IMR-90 (cell line): ENCODE data around the gene FGF2. TPM values are rescaled to one million over a fixed set of nuclear protein-coding genes. Genes with fewer than 3 reads are reported as not detected.

Experiments used
- ATAC-seq: fragments of 200-7000 bp; cut with Tn5 transposase; 2 replicates; pipeline ENCODE4 v1.9.1; 2020; ENCODE audit warnings: low read depth, mild to moderate bottlenecking, moderate library complexity
- BruUV-seq: library from RNA; stranded (reverse); fragments of 400-500 nt; replicated peaks from 2 replicates; lab custom pipeline; 2021; lab: Mats Ljungman, UMichigan
- CTCF ChIA-PET: fragments of 300-600 bp; formaldehyde crosslinking; extraction: SDS; loops from one replicate; lab custom pipeline; 2021; ENCODE audit warnings: antibody characterized with exemption; lab: Yijun Ruan, JAX
- POLR2A ChIA-PET: fragments of 300-600 bp; sonication (Branson Sonifier 250); formaldehyde crosslinking; loops from one replicate; lab custom pipeline; 2022; ENCODE audit warnings: antibody characterized with exemption; ENCODE audit not compliant: unreplicated experiment; lab: Charles Lee
- DNase-seq: peaks from one replicate; pipeline ENCODE4 v3.0.0; 2013
- H2AFZ ChIP-seq: replicated peaks from 2 replicates; pipeline ENCODE3; 2013; ENCODE audit warnings: low read length, mild to moderate bottlenecking; ENCODE audit not compliant: poor library complexity
- H2AK5ac ChIP-seq: 2 replicates; pipeline ENCODE4 v1.6.1; 2013; ENCODE audit warnings: low read depth, low read length, inconsistent platforms
- H2AK9ac ChIP-seq: replicated peaks from 2 replicates; pipeline ENCODE3; 2013; ENCODE audit warnings: mild to moderate bottlenecking, low read depth, low read length, moderate library complexity; ENCODE audit not compliant: poor library complexity
- H2BK120ac ChIP-seq: 2 replicates; pipeline ENCODE4 v1.6.1; 2013; ENCODE audit warnings: low read depth, low read length, inconsistent platforms
- H2BK15ac ChIP-seq: 3 replicates; pipeline ENCODE4 v1.6.1; 2013; ENCODE audit warnings: low read depth, low read length, inconsistent platforms
- H2BK20ac ChIP-seq: 2 replicates; pipeline ENCODE4 v1.6.1; 2013; ENCODE audit warnings: low read depth, mild to moderate bottlenecking, inconsistent platforms, low read length, moderate library complexity
- H2BK5ac ChIP-seq: 2 replicates; pipeline ENCODE4 v1.6.1; 2013; ENCODE audit warnings: mild to moderate bottlenecking, low read depth, low read length, inconsistent platforms; ENCODE audit not compliant: poor library complexity, severe bottlenecking
- H3K14ac ChIP-seq: replicated peaks from 2 replicates; pipeline ENCODE4 v1.6.1; 2013; ENCODE audit warnings: low read depth, low read length, inconsistent platforms
- H3K18ac ChIP-seq: 2 replicates; pipeline ENCODE4 v1.6.1; 2013; ENCODE audit warnings: low read depth, low read length, control low read depth
- H3K23ac ChIP-seq: 2 replicates; pipeline ENCODE4 v1.6.1; 2013; ENCODE audit warnings: low read depth, low read length, inconsistent platforms
- H3K27ac ChIP-seq: 2 replicates; pipeline ENCODE4 v1.5.1; 2013; ENCODE audit warnings: mild to moderate bottlenecking, control low read depth, low read length; ENCODE audit not compliant: insufficient read depth
- H3K27me3 ChIP-seq: 2 replicates; pipeline ENCODE4 v1.6.1; 2013; ENCODE audit warnings: low read length; ENCODE audit not compliant: control insufficient read depth, insufficient read depth
- H3K36me3 ChIP-seq: 2 replicates; pipeline ENCODE4 v1.6.1; 2013; ENCODE audit warnings: low read length, mixed read lengths; ENCODE audit not compliant: control insufficient read depth, insufficient read depth
- H3K4ac ChIP-seq: 2 replicates; pipeline ENCODE4 v1.6.1; 2013; ENCODE audit warnings: low read depth, low read length, inconsistent platforms
- H3K4me1 ChIP-seq: 2 replicates; pipeline ENCODE4 v1.6.1; 2013; ENCODE audit warnings: low read length, mixed read lengths; ENCODE audit not compliant: control insufficient read depth, insufficient read depth
- H3K4me2 ChIP-seq: 2 replicates; pipeline ENCODE4 v1.6.1; 2013; ENCODE audit warnings: low read depth, mild to moderate bottlenecking, control low read depth, low read length, moderate library complexity
- H3K4me3 ChIP-seq: 2 replicates; pipeline ENCODE4 v1.5.1; 2013; ENCODE audit warnings: low read depth, mild to moderate bottlenecking, control low read depth, low read length, moderate library complexity; ENCODE audit not compliant: insufficient read depth
- H3K56ac ChIP-seq: 2 replicates; pipeline ENCODE4 v1.6.1; 2013; ENCODE audit warnings: low read length, inconsistent platforms; ENCODE audit not compliant: insufficient read depth; ENCODE audit errors: extremely low read depth
- H3K79me1 ChIP-seq, 2 experiments: 2 replicates each; pipeline ENCODE4 v1.6.1; 2013; ENCODE audit warnings: low read length in 2 of 2, inconsistent platforms in 1 of 2, low read depth in 1 of 2
- H3K9ac ChIP-seq: 2 replicates; pipeline ENCODE4 v1.6.1; 2013; ENCODE audit warnings: low read depth, low read length, control low read depth
- H3K9me1 ChIP-seq: 2 replicates; pipeline ENCODE4 v1.6.1; 2013; ENCODE audit warnings: low read length, inconsistent platforms; ENCODE audit not compliant: insufficient read depth
- H3K9me3 ChIP-seq: 2 replicates; pipeline ENCODE4 v1.6.1; 2013; ENCODE audit warnings: low read length; ENCODE audit not compliant: control insufficient read depth, insufficient read depth
- H4K20me1 ChIP-seq: 2 replicates; pipeline ENCODE4 v1.6.1; 2013; ENCODE audit warnings: low read length, inconsistent platforms; ENCODE audit not compliant: insufficient read depth
- H4K5ac ChIP-seq: 2 replicates; pipeline ENCODE4 v1.6.1; 2013; ENCODE audit warnings: mild to moderate bottlenecking, low read depth, low read length, control low read depth
- H4K8ac ChIP-seq, 2 experiments: 2 replicates each; pipeline ENCODE4 v1.6.1; 2013; ENCODE audit warnings: low read depth in 2 of 2, low read length in 2 of 2, control low read depth in 1 of 2, inconsistent platforms in 1 of 2
- H4K91ac ChIP-seq: 2 replicates; pipeline ENCODE4 v1.6.1; 2013; ENCODE audit warnings: low read depth, low read length, inconsistent platforms; ENCODE audit not compliant: insufficient read depth
- BHLHE40 ChIP-seq: fragments of 150-350 bp; IDR thresholded peaks from 2 replicates; pipeline ENCODE4 v1.6.1; 2016; ENCODE audit warnings: mild to moderate bottlenecking, low read depth, low read length
- CEBPB ChIP-seq: IDR thresholded peaks from 2 replicates; pipeline ENCODE4 v1.6.1; 2012; ENCODE audit warnings: low read depth, low read length, improper control_type of control experiment
- CHD1 ChIP-seq: IDR thresholded peaks from 2 replicates; pipeline ENCODE4 v1.6.1; 2012; ENCODE audit warnings: low read depth, low read length, improper control_type of control experiment
- FOS ChIP-seq: fragments of 150-350 bp; IDR thresholded peaks from 2 replicates; pipeline ENCODE4 v1.6.1; 2016; ENCODE audit warnings: low read depth, low read length
- MAFK ChIP-seq: IDR thresholded peaks from 2 replicates; pipeline ENCODE4 v1.6.1; 2012; ENCODE audit warnings: low read depth, low read length, improper control_type of control experiment
- NFE2L2 ChIP-seq: fragments of 150-350 bp; IDR thresholded peaks from 2 replicates; pipeline ENCODE4 v1.6.1; 2016; ENCODE audit warnings: low read depth, mild to moderate bottlenecking, low read length
- POLR2A ChIP-seq: IDR thresholded peaks from 2 replicates; pipeline ENCODE4 v1.6.1; 2012; ENCODE audit warnings: mild to moderate bottlenecking, low read depth, low read length
- dilution Hi-C: fragments of 300-500 bp; cut with HindIII; formaldehyde crosslinking; loops from one replicate; pipeline ENCODE4 v1.14.3; 2018; ENCODE audit warnings: low sequenced_read_pairs; ENCODE audit not compliant: unreplicated experiment
- in situ Hi-C: fragments of 300-500 bp; cut with MboI; formaldehyde crosslinking; loops from 3 replicates; pipeline ENCODE4 v1.14.3; 2019; ENCODE audit warnings: low sequenced_read_pairs, inconsistent platforms, mixed read lengths
- intact Hi-C: fragments of 100-400 bp; cut with micrococcal nuclease; formaldehyde crosslinking; loops from 2 replicates; pipeline ENCODE4 v1.10.0; 2022
- polyA plus RNA-seq, 3 experiments: library from polyadenylated mRNA; depleted of rRNA; stranded (reverse); fragments of >200 nt; gene quantifications; 2 replicates each; pipeline ENCODE4 v1.2.3, GENCODE V29; 2012; ENCODE audit warnings: low replicate concordance in 1 of 3
- total RNA-seq: library from RNA; depleted of rRNA; stranded (reverse); fragments of >200 nt; gene quantifications from 2 replicates; pipeline ENCODE4 v1.2.3, GENCODE V29; 2012
- TF ChIP-seq, protein P1 (sequence below): fragments of 150-350 bp; IDR thresholded peaks from 2 replicates; pipeline ENCODE4 v1.6.1; 2017; ENCODE audit warnings: mild to moderate bottlenecking, antibody characterized with exemption, low read length, low read depth

FGF2 gene
- total and polyA plus RNA-seq, 2 of the 4 experiments (the other 2 are of a cell fraction): 12.9 to 27.1 TPM

DNA sequence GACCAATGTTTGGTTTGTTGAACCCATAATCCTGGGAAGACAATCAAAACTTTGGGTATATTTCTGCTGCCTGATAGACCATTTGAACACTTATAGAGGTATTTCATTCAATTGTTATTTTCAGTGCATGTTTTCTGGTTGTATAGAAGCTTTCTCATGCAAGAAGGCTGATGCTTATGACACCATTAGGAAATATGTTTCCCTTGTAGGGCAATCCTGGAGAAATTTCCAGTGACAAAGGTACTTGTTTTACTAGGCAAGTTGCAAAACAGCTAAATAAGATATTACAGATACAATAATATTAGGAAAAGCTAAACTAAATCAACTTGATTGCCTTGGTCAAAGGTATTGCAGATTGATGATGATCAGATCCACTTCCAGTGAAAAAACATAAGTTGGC is 32.8 kb upstream of the FGF2 start:
- Histone ChIP-seq H2BK120ac (no peak overlapping the region), H2BK15ac (no peak overlapping the region), H2BK20ac (no peak overlapping the region), H4K8ac (no peak overlapping the region), H3K4me3 (no peak overlapping the region), H2BK5ac (no peak overlapping the region), H3K23ac (no peak overlapping the region), H3K56ac (no peak overlapping the region), H3K9me1 (peaks cover 6% of the 10 kb centered on the region; the same call in 1 of the 2 replicates), H3K27ac (no peak overlapping the region), H3K9ac (no peak overlapping the region), H3K4ac (no peak overlapping the region), H3K14ac (no peak overlapping the region), H3K27me3 (no peaks in the 10 kb centered on the region), H3K18ac (no peak overlapping the region), H3K4me1 (peaks cover 13% of the 10 kb centered on the region), H2AFZ (no peak overlapping the region), H4K5ac (no peak overlapping the region), H3K4me2 (no peak overlapping the region), H3K79me1 (no peaks in the 10 kb centered on the region), H4K20me1 (no peaks in the 10 kb centered on the region), H2AK9ac (no peak overlapping the region), H2AK5ac (no peak overlapping the region), H3K9me3 (no peaks in the 10 kb centered on the region), H3K36me3 (no peaks in the 10 kb centered on the region), H4K91ac (no peak overlapping the region)
- ATAC-seq (no peak), DNase-seq (no peak)
- POLR2A ChIA-PET: no interaction called here
- TF ChIP-seq BHLHE40 (no peak), MAFK (no peak), POLR2A (no peak), CHD1 (no peak), CEBPB (no peak), FOS (no peak), NFE2L2 (no peak)
- TF ChIP-seq, protein P1, sequence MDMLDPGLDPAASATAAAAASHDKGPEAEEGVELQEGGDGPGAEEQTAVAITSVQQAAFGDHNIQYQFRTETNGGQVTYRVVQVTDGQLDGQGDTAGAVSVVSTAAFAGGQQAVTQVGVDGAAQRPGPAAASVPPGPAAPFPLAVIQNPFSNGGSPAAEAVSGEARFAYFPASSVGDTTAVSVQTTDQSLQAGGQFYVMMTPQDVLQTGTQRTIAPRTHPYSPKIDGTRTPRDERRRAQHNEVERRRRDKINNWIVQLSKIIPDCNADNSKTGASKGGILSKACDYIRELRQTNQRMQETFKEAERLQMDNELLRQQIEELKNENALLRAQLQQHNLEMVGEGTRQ: no peak
- BruUV-seq: no TSS peak
- in situ Hi-C loops (no loop called here), dilution Hi-C loops (no loop called here), intact Hi-C loops (no loop called here)
- CTCF ChIA-PET: no interaction called here
